Progenitor cell of endocrine pancreas (in vitro differentiated cells): ENCODE measurements around the gene MAP3K5. TPM values are rescaled to one million over a fixed set of nuclear protein-coding genes. Genes with fewer than 3 reads are reported as not detected.
"Not testable (repeated sequence)": the region's sequence is repeated elsewhere in the genome, so short reads cannot be mapped to it uniquely, and the experiment has no call there.

ENCODE experiments used
- DNase-seq: peaks from one replicate; pipeline ENCODE4 v3.0.0; 2021; ENCODE audit warnings: low spot score; ENCODE audit not compliant: unreplicated experiment
- H3K27ac Mint-ChIP-seq: 2 replicates; pipeline ENCODE4 v1.8.0; 2021; ENCODE audit warnings: mild to moderate bottlenecking, moderate library complexity, mixed read lengths
- H3K27me3 Mint-ChIP-seq: 2 replicates; pipeline ENCODE4 v1.8.0; 2021; ENCODE audit warnings: mixed read lengths
- H3K36me3 Mint-ChIP-seq: 2 replicates; pipeline ENCODE4 v1.8.0; 2022; ENCODE audit warnings: mixed read lengths; ENCODE audit not compliant: insufficient read depth
- H3K4me1 Mint-ChIP-seq: 2 replicates; pipeline ENCODE4 v1.8.0; 2021; ENCODE audit warnings: low read depth, mixed read lengths
- H3K4me3 Mint-ChIP-seq: 2 replicates; pipeline ENCODE4 v1.8.0; 2021; ENCODE audit warnings: low read depth, mild to moderate bottlenecking, moderate library complexity, mixed read lengths
- H3K9me3 Mint-ChIP-seq: 2 replicates; pipeline ENCODE4 v1.8.0; 2021; ENCODE audit warnings: low read depth, mixed read lengths
- total RNA-seq: library from RNA; stranded (reverse); gene quantifications from 2 replicates; pipeline ENCODE4 v1.2.1, GENCODE V29; 2021
- TF ChIP-seq, protein P1 (sequence below): fragments of 200-600 bp; sonication (generic); IDR thresholded peaks from one replicate; pipeline ENCODE4 v1.5.0; 2021; ENCODE audit warnings: antibody characterized with exemption, mild to moderate bottlenecking; ENCODE audit not compliant: unreplicated experiment

The MAP3K5 gene
- total RNA-seq, 1 donor from 2014 or later, result 1.1 TPM

DNA sequence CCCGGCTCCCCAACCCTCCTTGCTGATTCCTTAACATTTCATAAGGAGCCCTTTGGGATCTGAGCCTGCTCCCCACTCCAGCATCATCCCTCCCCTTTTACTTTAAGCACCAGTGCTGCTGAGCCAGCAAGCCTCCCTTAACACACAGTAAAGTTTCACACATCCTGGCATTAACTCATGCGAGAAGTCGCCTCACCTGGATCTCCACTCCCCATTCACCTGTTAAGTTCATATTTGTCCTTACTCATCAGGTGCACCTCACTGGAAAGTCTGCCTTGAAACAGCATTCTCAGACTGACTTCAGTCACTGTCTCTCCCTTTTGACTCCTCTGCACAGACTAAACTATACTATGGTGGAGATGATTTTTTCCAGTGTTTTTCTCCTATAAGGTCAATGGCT, 194.2 kb downstream of the MAP3K5 start:
- no peaks in the 10 kb centered on the region for H3K9me3 Mint-ChIP-seq
- TF ChIP-seq, protein P1, sequence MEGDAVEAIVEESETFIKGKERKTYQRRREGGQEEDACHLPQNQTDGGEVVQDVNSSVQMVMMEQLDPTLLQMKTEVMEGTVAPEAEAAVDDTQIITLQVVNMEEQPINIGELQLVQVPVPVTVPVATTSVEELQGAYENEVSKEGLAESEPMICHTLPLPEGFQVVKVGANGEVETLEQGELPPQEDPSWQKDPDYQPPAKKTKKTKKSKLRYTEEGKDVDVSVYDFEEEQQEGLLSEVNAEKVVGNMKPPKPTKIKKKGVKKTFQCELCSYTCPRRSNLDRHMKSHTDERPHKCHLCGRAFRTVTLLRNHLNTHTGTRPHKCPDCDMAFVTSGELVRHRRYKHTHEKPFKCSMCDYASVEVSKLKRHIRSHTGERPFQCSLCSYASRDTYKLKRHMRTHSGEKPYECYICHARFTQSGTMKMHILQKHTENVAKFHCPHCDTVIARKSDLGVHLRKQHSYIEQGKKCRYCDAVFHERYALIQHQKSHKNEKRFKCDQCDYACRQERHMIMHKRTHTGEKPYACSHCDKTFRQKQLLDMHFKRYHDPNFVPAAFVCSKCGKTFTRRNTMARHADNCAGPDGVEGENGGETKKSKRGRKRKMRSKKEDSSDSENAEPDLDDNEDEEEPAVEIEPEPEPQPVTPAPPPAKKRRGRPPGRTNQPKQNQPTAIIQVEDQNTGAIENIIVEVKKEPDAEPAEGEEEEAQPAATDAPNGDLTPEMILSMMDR, result no peak
- no peaks in the 10 kb centered on the region for H3K36me3 Mint-ChIP-seq
- H3K27me3 Mint-ChIP-seq, result peaks cover 29% of the 10 kb centered on the region
- no peak for DNase-seq
- peak overlapping the region; percentile 30 for H3K27ac Mint-ChIP-seq
- peaks cover 17% of the 10 kb centered on the region for H3K4me1 Mint-ChIP-seq
- no peak overlapping the region for H3K4me3 Mint-ChIP-seq

DNA sequence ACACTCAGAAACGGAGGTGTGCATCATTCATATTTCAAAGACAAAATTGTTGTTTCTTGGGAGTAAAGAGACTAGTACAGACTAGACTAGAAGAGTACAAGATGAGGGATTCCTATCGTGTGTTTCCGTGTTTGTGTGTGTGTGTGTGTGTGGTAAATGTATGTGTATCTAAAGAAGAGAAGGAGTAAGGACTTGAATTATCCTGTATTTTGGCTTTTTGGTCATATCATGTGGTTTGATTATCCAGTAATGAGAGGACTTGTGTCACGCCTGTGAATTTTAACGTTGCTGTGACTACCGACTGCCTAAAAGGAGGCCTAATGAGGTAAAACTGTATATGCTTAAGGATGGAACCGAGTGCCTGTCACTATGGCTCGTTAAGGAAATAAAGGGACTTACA, 197.6 kb downstream of the MAP3K5 start:
- Mint-ChIP-seq H3K4me3 (no peak overlapping the region), H3K9me3 (peaks cover 3% of the 10 kb centered on the region), H3K27me3 (peaks cover 32% of the 10 kb centered on the region), H3K27ac (no peak overlapping the region), H3K4me1 (no peaks in the 10 kb centered on the region), H3K36me3 (no peaks in the 10 kb centered on the region)
- TF ChIP-seq, protein P1, result no peak
- no peak for DNase-seq

DNA sequence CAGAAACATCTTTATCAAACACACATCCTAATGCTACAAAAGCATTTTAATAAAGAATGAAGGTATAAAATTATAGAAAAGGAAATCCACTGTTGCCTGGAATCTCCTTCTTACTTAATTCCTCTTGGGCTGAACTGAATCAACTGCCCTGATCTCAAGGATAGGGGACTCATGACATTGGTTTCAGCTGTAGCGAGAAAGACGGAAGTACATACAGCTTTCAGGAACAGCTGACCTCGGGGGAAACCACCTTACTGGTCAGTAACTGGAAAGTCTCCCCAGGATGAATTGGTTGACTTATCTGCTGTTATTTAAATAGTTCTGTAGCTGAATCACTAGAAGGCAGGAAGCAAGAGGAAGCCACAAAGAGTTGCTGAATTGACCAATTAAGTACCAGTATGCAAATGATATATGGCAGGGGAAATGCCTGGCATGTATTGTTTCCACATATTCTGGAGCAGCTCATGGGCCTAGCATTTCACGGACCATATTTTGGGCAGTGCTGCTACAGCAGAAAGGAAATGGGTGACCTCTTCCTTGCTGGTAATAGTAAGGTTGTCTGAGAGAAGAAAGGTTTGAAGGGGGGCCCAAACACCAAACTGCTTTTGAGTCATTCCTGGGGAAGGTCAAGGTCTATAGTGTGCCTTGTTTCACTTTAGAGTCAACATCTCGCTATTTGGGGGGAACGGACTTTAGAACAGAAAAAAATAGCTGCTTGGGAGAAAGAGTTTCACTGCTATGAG, 198.4 kb downstream of the MAP3K5 start:
- Mint-ChIP-seq H3K4me1 (no peaks in the 10 kb centered on the region), H3K27me3 (peaks cover 28% of the 10 kb centered on the region), H3K4me3 (no peak overlapping the region), H3K27ac (no peak overlapping the region), H3K36me3 (no peaks in the 10 kb centered on the region), H3K9me3 (peaks cover 3% of the 10 kb centered on the region)
- DNase-seq, result no peak
- TF ChIP-seq, protein P1, result no peak

DNA sequence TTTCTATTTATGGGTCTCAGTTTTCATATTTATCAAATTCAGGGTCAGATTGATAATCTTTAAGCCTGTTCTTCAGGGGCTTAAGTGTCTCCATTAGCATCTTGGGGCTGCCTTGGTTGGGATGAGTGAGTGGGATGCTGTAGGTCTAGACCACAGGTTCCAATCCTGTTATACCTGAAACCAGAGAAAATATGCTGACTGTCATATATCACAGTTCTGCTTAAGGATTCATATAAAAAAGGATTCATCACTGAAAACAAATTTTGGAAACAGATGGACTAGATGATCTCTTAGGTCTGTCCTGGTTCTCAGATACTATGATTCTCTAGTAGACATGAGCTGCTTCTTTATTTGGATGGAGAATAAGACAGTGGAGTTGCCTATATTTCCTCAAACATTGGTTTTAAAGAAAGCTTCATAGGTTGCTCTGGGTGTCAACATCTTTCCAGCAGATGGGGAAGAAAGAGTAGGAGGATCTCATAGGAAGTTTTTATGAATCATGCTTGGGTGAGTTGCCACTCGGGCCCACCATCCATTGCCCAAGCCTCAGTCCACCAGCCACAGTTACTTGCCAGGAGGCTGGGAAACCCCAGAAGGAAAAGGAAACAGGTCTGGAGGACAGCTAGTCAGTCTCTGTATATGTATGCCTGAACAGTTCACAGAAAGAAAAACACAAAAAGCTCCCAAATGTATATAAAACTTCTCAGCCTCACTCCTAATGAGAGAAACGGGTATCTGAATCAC, 199.2 kb downstream of the MAP3K5 start:
- H3K4me1 Mint-ChIP-seq, result no peaks in the 10 kb centered on the region
- peaks cover 24% of the 10 kb centered on the region for H3K27me3 Mint-ChIP-seq
- H3K36me3 Mint-ChIP-seq, result no peaks in the 10 kb centered on the region
- H3K27ac Mint-ChIP-seq, result no peak overlapping the region
- peaks cover 3% of the 10 kb centered on the region for H3K9me3 Mint-ChIP-seq
- TF ChIP-seq, protein P1, result no peak
- DNase-seq, result no peak
- H3K4me3 Mint-ChIP-seq, result no peak overlapping the region

DNA sequence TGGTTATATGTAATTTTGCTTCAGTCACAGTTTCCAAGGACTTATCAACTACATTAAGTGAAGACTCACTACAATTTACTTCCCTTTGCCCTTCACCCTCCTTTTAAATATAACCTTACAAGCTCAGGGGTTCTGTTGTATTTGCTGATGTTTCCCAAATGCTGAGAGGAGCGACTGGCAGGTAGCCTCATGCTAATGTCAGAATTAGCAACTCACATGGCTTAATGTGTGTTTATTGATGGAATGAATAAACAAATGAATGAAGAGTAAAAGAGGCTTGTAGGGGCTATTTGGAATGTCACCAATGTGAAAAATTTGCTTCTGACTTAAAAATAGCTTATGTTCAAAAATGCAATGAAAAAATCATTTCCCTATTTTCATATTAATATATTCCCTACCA, 200.7 kb downstream of the MAP3K5 start:
- Mint-ChIP-seq H3K4me1 (no peaks in the 10 kb centered on the region), H3K36me3 (no peaks in the 10 kb centered on the region), H3K27me3 (peaks cover 19% of the 10 kb centered on the region), H3K27ac (no peak overlapping the region), H3K9me3 (peaks cover 3% of the 10 kb centered on the region), H3K4me3 (no peak overlapping the region)
- TF ChIP-seq, protein P1, result no peak
- no peak for DNase-seq

DNA sequence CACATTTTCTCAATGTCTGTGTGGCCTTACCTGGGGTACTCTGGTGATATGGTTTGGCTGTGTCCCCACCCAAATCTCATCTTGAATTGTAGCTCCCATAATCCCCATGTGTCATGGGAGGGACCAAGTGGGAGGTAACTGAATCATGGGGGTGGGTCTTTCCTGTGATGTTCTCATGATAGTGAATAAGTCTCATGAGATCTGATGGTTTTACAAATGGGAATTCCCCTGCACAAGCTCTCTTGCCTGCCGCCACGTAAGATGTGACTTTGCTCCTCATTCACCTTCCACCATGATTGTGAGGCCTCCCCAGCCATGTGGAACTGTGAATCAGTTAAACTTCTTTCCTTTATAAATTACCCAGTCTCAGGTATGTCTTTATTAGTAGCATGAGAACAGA, 201.4 kb downstream of the MAP3K5 start:
- not testable (repeated sequence) for H3K4me3 Mint-ChIP-seq, H3K36me3 Mint-ChIP-seq, H3K4me1 Mint-ChIP-seq, DNase-seq, H3K9me3 Mint-ChIP-seq, H3K27ac Mint-ChIP-seq
- peaks cover 11% of the 10 kb centered on the region for H3K27me3 Mint-ChIP-seq
